ENCODE data around the gene PNPT1.

Gene PNPT1

DNA sequence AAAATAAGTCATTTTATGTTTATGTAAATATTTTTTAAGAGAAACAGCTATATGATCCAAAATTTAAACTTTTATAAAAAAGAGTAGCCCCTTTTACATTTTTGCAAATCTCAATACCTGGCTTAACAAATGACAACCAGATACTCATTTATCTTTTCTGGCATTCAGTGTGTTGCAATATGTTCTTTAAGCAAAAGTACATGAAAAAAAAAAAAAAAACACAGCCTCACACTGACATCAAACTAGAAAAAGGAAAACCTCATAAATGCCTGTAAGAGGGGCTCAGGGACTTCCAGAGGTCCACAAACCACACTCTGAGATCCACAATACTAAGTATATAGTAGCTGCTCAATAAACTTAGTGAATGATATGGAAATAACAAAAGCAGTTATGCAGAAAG, 98.1 kb downstream of the PNPT1 start:
- no peak for DNase-seq

DNA sequence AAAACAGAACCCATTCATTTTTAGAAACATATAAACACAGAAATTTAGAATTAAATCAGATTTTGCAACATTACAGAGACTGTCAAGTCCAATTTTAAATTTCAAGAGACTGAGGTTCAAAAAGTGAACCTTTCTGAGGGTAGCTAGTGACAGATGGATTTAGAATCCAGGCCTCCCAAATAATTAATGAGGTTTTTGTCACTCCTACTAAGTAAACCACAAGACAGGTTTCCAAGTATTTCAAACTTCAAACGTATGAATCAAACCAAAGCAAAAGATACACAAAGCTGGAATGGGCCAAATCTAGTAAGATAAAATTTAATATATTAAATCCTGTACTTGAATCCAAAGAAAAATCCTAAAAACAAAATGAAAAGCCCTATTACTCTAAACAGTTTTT, 101.5 kb downstream of the PNPT1 start:
- no peak for DNase-seq

DNA sequence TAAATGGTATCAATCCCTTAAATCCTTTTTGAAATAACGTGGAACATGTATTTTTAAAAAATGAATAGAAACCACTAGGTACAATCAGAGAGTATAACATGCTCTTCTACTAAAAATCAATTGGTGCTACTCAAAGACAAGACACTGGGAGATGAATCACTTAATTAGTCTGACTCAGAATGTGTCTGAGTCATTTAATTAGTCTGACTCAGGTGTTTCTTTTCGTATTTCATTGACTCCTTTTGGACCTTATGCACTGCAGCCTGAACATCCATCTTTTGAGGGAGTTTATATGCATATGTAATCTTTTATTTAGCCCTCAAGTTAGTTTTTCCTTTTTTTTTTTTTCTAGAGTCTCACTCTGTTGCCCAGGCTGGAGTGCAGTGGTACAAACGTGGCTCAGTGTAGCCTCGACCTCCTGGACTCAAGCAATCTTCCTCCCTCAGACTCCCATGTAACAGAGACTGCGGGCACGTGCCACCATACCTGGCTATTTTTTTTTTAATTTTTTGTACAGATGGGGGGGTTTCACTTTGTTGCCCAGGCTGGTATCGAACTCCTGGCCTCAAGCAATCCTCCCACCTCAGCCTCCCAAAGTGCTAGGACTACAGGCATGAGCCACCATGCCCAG, 102.7 kb downstream of the PNPT1 start:
- no peak for DNase-seq

DNA sequence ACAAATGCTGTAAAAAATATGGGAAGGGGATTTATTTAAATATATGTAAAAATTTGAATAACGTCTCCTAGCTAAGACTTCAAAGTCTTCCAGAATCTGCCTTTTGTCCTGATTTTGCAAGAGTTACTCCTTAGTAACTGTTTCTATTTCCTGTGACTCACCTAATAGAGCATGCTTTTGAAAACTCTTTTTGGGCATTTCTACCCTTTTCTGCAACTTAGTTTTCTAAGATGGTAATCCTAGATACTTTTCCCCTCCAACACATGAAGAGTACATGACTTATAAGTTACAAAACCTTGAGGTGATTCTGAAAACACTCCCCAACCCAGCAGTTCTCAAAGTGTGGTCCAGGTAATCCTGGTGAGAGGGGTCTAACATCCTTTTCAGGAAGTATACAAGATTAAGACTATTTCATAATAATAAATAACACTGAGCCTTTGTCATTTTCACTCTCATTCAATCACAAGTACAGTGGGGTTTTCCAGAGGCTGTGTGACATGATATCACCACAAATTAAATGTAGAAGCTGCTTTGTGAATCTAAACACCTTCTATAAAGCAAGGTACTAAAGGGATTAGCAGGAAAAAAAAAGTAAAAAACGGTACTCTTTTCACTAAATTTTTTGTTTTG, 108.1 kb downstream of the PNPT1 start:
- no peak for DNase-seq

Data from hematopoietic multipotent progenitor cell treated with erythropoietin and hydrocortisone succinate and interleukin-3 and kit ligand, for 8 days (in vitro differentiated cells).